Liver (tissue), 9 donors: ENCODE data around the gene DPYD. TPM values are rescaled to one million over a fixed set of nuclear protein-coding genes. Genes with fewer than 3 reads are reported as not detected.
A peak's percentile ranks its signal among the peaks of the same experiment; 100 is the strongest.

Experiments
- DNase-seq: peaks from one replicate; pipeline ENCODE4 v3.0.0-alpha.2; 2017; ENCODE audit warnings: low spot score
- H3K27ac ChIP-seq, 2 donors: one replicate each; pipeline ENCODE4 v1.7.0; 2013; ENCODE audit warnings: inconsistent platforms in 2 of 2, low read length in 2 of 2, control low read depth in 1 of 2, low read depth in 1 of 2, mild to moderate bottlenecking in 1 of 2
- H3K27me3 ChIP-seq, 4 donors: one replicate each; pipeline versions ENCODE4 v1.6.1 to v1.7.0; 2013; ENCODE audit warnings: low read length in 3 of 4, inconsistent platforms in 1 of 4, mild to moderate bottlenecking in 1 of 4, moderate library complexity in 1 of 4; ENCODE audit not compliant: control insufficient read depth in 4 of 4, insufficient read depth in 4 of 4
- H3K36me3 ChIP-seq, 4 donors: one replicate each; pipeline versions ENCODE4 v1.6.1 to v1.7.0; 2013; ENCODE audit warnings: low read length in 3 of 4, mild to moderate bottlenecking in 3 of 4, low read depth in 1 of 4, moderate library complexity in 1 of 4; ENCODE audit not compliant: control insufficient read depth in 4 of 4, insufficient read depth in 3 of 4
- H3K4me1 ChIP-seq, 4 donors: one replicate each; pipeline versions ENCODE4 v1.6.1 to v1.7.0; 2013; ENCODE audit warnings: low read length in 3 of 4, mild to moderate bottlenecking in 3 of 4, moderate library complexity in 1 of 4; ENCODE audit not compliant: control insufficient read depth in 4 of 4, insufficient read depth in 4 of 4
- H3K4me3 ChIP-seq, 3 donors: one replicate each; pipeline versions ENCODE4 v1.6.1 to v1.7.0; 2013; ENCODE audit warnings: low read length in 3 of 3, control low read depth in 1 of 3, low read depth in 1 of 3, mild to moderate bottlenecking in 1 of 3
- H3K9ac ChIP-seq, 2 donors: one replicate each; pipeline ENCODE4 v1.7.0; 2013; ENCODE audit warnings: low read length in 2 of 2, mild to moderate bottlenecking in 2 of 2, moderate library complexity in 2 of 2, control low read depth in 1 of 2, low read depth in 1 of 2
- H3K9me3 ChIP-seq, 4 donors: one replicate each; pipeline versions ENCODE4 v1.6.1 to v1.7.0; 2013; ENCODE audit warnings: low read length in 3 of 4; ENCODE audit not compliant: control insufficient read depth in 4 of 4
- CTCF ChIP-seq: fragments of 150-350 bp; IDR thresholded peaks from 2 replicates; pipeline ENCODE4 v1.5.1; 2017; ENCODE audit warnings: improper control_type of control experiment, low read depth, low read length; ENCODE audit not compliant: missing input control
- EGR1 ChIP-seq, 2 donors: IDR thresholded peaks; 2 replicates each; pipeline ENCODE4 v1.6.1; 2016 to 2018; ENCODE audit warnings: antibody characterized with exemption in 2 of 2, low read depth in 2 of 2
- FOXA1 ChIP-seq: IDR thresholded peaks from 2 replicates; pipeline ENCODE4 v1.6.1; 2016; ENCODE audit warnings: antibody characterized with exemption
- FOXA2 ChIP-seq: IDR thresholded peaks from 2 replicates; pipeline ENCODE4 v1.6.1; 2016; ENCODE audit warnings: antibody characterized with exemption
- GABPA ChIP-seq, 2 donors: IDR thresholded peaks in 1 of 2; conservative IDR thresholded peaks in 1 of 2; 2 replicates each; pipeline ENCODE4 v1.6.1; 2016; ENCODE audit warnings: antibody characterized with exemption in 2 of 2, mild to moderate bottlenecking in 1 of 2, moderate library complexity in 1 of 2
- HNF4A ChIP-seq, 2 donors: conservative IDR thresholded peaks; 2 replicates each; pipeline ENCODE4 v1.6.1; 2016; ENCODE audit warnings: antibody characterized with exemption in 2 of 2, mild to moderate bottlenecking in 2 of 2
- HNF4G ChIP-seq: IDR thresholded peaks from 2 replicates; pipeline ENCODE4 v1.6.1; 2016; ENCODE audit warnings: antibody characterized with exemption
- JUND ChIP-seq, 2 donors: IDR thresholded peaks; 2 replicates each; pipeline ENCODE4 v1.6.1; 2016; ENCODE audit warnings: antibody characterized with exemption in 2 of 2
- MAX ChIP-seq: IDR thresholded peaks from 2 replicates; pipeline ENCODE4 v1.6.1; 2016; ENCODE audit warnings: antibody characterized with exemption
- NR2F2 ChIP-seq: IDR thresholded peaks from 2 replicates; pipeline ENCODE4 v1.6.1; 2016; ENCODE audit warnings: antibody characterized with exemption
- RAD21 ChIP-seq, 2 donors: IDR thresholded peaks; 2 replicates each; pipeline ENCODE4 v1.6.1; 2016; ENCODE audit warnings: antibody characterized with exemption in 2 of 2, mild to moderate bottlenecking in 2 of 2
- REST ChIP-seq: IDR thresholded peaks from 2 replicates; pipeline ENCODE4 v1.6.1; 2016; ENCODE audit warnings: antibody characterized with exemption, mild to moderate bottlenecking
- RXRA ChIP-seq, 2 donors: IDR thresholded peaks; 2 replicates each; pipeline ENCODE4 v1.6.1; 2017 to 2018; ENCODE audit warnings: antibody characterized with exemption in 2 of 2, mild to moderate bottlenecking in 1 of 2
- SP1 ChIP-seq: IDR thresholded peaks from 2 replicates; pipeline ENCODE4 v1.6.1; 2018; ENCODE audit warnings: antibody characterized with exemption, mild to moderate bottlenecking
- TAF1 ChIP-seq: conservative IDR thresholded peaks from 2 replicates; pipeline ENCODE4 v1.6.1; 2016; ENCODE audit warnings: antibody characterized with exemption, mild to moderate bottlenecking
- YY1 ChIP-seq: IDR thresholded peaks from 2 replicates; pipeline ENCODE4 v1.6.1; 2016; ENCODE audit warnings: antibody characterized with exemption, mild to moderate bottlenecking
- WGBS: extraction: QIAGEN DNeasy Blood & Tissue Kit; methylation state at CpG from one replicate; pipeline ENCODE4 v1.1.7; 2013; 5-methylcytosine and 5-hydroxymethylcytosine counted together
- polyA plus RNA-seq, 2 donors: library from polyadenylated mRNA; stranded (reverse) in 1 of 2; unstranded in 1 of 2; fragments of 200-250 nt in 1 of 2; fragments of >200 nt in 1 of 2; fragmentation: Nextera tagmentation in 1 of 2; extraction: Ambion mirVana in 1 of 2; gene quantifications; one replicate each; pipeline versions ENCODE4 v1.2.1 to v1.2.3, GENCODE V29; 2013 to 2015
- total RNA-seq, 2 donors: library from RNA; depleted of rRNA; stranded (reverse); fragments of >200 nt; gene quantifications; one replicate each; pipeline ENCODE4 v1.2.3, GENCODE V29; 2014
- TF ChIP-seq, protein P1 (sequence below): IDR thresholded peaks from 2 replicates; pipeline ENCODE4 v1.6.1; 2016; ENCODE audit warnings: antibody characterized with exemption
- TF ChIP-seq, protein P2 (sequence below): IDR thresholded peaks from 2 replicates; pipeline ENCODE4 v1.6.1; 2016; ENCODE audit warnings: antibody characterized with exemption
- donor health status: healthy.
- donor health status: healthy.
- donor health status: healthy.
- donor health status: healthy.
- donor health status: healthy.

DPYD gene
- total and polyA plus RNA-seq, 4 donors, result 16.2 to 142 (median 47.0) TPM

DNA sequence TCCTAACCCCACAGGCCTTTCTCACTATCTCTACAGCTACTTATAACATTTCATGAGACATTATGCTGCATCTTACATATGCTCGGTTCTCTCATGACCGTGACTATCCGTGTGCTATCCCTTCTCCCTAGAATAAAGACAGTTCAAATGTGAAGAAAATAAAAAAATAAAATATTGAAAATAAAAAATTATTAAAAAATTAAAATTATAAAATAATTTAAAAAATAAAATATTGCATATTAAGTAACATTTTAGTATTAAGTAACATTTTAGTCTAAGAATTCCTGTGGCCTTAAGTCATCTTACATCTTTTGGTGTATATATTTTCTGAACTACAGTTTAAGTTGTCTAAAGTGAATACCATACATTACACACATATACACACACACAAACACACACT lies 415.5 kb downstream of the DPYD start:
- Histone ChIP-seq H3K27ac (no peak overlapping the region), H3K9ac (no peak overlapping the region), H3K4me1 (peaks cover 4 to 19% (median 15%) of the 10 kb centered on the region in 4 donors), H3K9me3 (peaks cover 0 to under 1% (median 0%) of the 10 kb centered on the region in 4 donors), H3K36me3 (peaks cover 0 to 4% (median 0%) of the 10 kb centered on the region in 4 donors), H3K27me3 (no peaks in the 10 kb centered on the region), H3K4me3 (no peak overlapping the region)
- TF ChIP-seq CTCF, result no peak
- TF ChIP-seq YY1, result no peak
- no peak for TF ChIP-seq GABPA (IDR thresholded peaks at IDR 0.05 in 1 of 2, conservative IDR thresholded peaks at IDR 0.05 in 1 of 2)
- TF ChIP-seq JUND (IDR thresholded peaks at IDR 0.05), result no peak
- no peak for DNase-seq
- WGBS, result over 99% methylated on average over 3 of the region's 3 CpGs

DNA sequence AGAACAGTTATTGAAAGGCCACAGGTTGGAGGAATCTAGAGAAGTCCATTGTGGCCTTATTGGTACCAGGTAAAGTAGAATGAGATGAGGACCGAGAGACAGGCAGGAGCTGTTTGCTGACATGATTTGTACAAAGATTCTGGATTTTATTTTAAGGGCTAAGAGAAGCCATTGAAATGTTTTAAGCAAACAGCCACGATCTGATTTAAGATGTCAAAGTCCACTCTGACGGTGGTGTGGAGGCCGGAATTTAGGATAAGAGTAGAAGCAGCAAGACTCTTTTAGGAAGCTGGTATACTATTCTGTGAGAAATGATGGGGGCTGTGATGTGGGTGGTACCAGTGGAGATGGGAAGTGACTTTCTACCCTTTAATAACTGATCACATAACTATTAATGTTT lies 418.5 kb downstream of the DPYD start:
- TF ChIP-seq MAX (no peak), SP1 (peak; percentile 78), NR2F2 (no peak), CTCF (no peak), RXRA (IDR thresholded peaks at IDR 0.05) (peak in 1 of 2 donors; percentile 24), EGR1 (IDR thresholded peaks at IDR 0.05; ENCODE audit: low read depth in 2 of 2) (no peak), RAD21 (IDR thresholded peaks at IDR 0.05) (no peak), HNF4A (conservative IDR thresholded peaks at IDR 0.05) (peak; percentile 87 to 91), FOXA1 (no peak), REST (peak; percentile 73), FOXA2 (no peak), JUND (IDR thresholded peaks at IDR 0.05) (no peak), YY1 (peak; percentile 94), HNF4G (peak; percentile 79), TAF1 (no peak), GABPA (IDR thresholded peaks at IDR 0.05 in 1 of 2, conservative IDR thresholded peaks at IDR 0.05 in 1 of 2) (no peak)
- TF ChIP-seq, protein P1, sequence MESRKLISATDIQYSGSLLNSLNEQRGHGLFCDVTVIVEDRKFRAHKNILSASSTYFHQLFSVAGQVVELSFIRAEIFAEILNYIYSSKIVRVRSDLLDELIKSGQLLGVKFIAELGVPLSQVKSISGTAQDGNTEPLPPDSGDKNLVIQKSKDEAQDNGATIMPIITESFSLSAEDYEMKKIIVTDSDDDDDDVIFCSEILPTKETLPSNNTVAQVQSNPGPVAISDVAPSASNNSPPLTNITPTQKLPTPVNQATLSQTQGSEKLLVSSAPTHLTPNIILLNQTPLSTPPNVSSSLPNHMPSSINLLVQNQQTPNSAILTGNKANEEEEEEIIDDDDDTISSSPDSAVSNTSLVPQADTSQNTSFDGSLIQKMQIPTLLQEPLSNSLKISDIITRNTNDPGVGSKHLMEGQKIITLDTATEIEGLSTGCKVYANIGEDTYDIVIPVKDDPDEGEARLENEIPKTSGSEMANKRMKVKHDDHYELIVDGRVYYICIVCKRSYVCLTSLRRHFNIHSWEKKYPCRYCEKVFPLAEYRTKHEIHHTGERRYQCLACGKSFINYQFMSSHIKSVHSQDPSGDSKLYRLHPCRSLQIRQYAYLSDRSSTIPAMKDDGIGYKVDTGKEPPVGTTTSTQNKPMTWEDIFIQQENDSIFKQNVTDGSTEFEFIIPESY, result no peak
- TF ChIP-seq, protein P2, sequence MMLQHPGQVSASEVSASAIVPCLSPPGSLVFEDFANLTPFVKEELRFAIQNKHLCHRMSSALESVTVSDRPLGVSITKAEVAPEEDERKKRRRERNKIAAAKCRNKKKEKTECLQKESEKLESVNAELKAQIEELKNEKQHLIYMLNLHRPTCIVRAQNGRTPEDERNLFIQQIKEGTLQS, result no peak
- Histone ChIP-seq H3K36me3 (no peaks in the 10 kb centered on the region), H3K27ac (no peak overlapping the region), H3K27me3 (no peaks in the 10 kb centered on the region), H3K4me3 (no peak overlapping the region), H3K9me3 (no peaks in the 10 kb centered on the region), H3K4me1 (peaks cover 4 to 22% (median 17%) of the 10 kb centered on the region in 4 donors), H3K9ac (no peak overlapping the region)
- no peak for DNase-seq
- WGBS, result 35% methylated on average over 4 of the region's 4 CpGs
